Peyer's patch (tissue), 4 donors: Measurements from ENCODE around the gene ATP2C2. TPM values are rescaled to one million over a fixed set of nuclear protein-coding genes. Genes with fewer than 3 reads are reported as not detected.

ENCODE experiments used
- DNase-seq, 3 donors: peaks; one replicate each; pipeline ENCODE4 v3.0.0-alpha.2; 2017 to 2019
- H3K27ac ChIP-seq, 4 donors: fragments of 200-600 bp; sonication (generic); one replicate each; pipeline ENCODE4 v1.5.1; 2016 to 2019
- H3K27me3 ChIP-seq, 2 donors: fragments of 200-600 bp; sonication (generic); one replicate each; pipeline ENCODE4 v1.5.1; 2019
- H3K36me3 ChIP-seq, 3 donors: fragments of 200-600 bp; sonication (generic); one replicate each; pipeline ENCODE4 v1.5.1; 2016 to 2019
- H3K4me1 ChIP-seq, 4 donors: fragments of 200-600 bp; sonication (generic); one replicate each; pipeline ENCODE4 v1.5.1; 2016 to 2019
- H3K4me3 ChIP-seq, 4 donors: fragments of 200-600 bp; sonication (generic); 1 replicate in 3 of 4; 2 replicates in 1 of 4; pipeline ENCODE4 v1.5.1; 2016 to 2019; ENCODE audit warnings: mild to moderate bottlenecking in 1 of 4
- H3K9me3 ChIP-seq, 4 donors: fragments of 200-600 bp; sonication (generic); one replicate each; pipeline ENCODE4 v1.5.1; 2016 to 2019; ENCODE audit warnings: mild to moderate bottlenecking in 1 of 4
- POLR2A ChIP-seq, 2 donors: fragments of 450-650 bp; IDR thresholded peaks; one replicate each; pipeline ENCODE4 v1.5.1; 2017; ENCODE audit warnings: antibody characterized with exemption in 2 of 2, mild to moderate bottlenecking in 2 of 2, moderate library complexity in 2 of 2
- total RNA-seq, 4 donors: library from RNA; depleted of rRNA; stranded (reverse); fragments of >200 nt; gene quantifications; one replicate each; pipeline ENCODE4 v1.1.0, GENCODE V29; 2016
- TF ChIP-seq, protein P1 (sequence below), 6 experiments: fragments of 450-650 bp in 4 of 6; fragments of 200-600 bp in 2 of 6; sonication (generic) in 1 of 6; IDR thresholded peaks; one replicate each; pipeline ENCODE4 v1.5.1; 2017 to 2019; ENCODE audit warnings: antibody characterized with exemption in 6 of 6, mild to moderate bottlenecking in 3 of 6, moderate library complexity in 1 of 6

Gene ATP2C2
- total RNA-seq, 4 donors from 2014 or later, result 84.2 to 148 (median 115) TPM

DNA sequence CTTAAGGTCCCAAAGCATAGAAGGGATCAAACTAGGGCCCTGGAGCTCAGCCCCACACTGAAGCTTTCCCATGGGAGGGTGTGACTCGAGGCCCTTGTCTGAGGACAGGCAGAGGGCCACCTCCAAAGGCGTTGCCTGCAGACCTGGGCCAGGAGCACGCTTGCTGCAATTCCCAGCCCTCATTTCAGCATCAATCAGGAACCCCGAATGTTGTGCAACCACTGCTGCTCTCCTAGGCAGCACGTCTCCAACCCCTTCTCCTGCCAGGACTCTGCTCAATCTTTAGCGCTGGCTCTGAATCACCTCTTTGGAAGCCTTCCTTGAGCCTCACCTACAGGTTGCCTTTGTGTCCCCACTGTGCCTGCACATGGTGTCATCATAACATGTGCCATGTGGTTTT, 14.0 kb upstream of the ATP2C2 start:
- peak in 1 of 3 donors; percentile 19 for DNase-seq
- H3K27ac ChIP-seq, result no peak overlapping the region
- H3K36me3 ChIP-seq, result no peaks in the 10 kb centered on the region
- H3K27me3 ChIP-seq, result no peaks in the 10 kb centered on the region
- H3K4me1 ChIP-seq, result peaks cover 0 to 28% (median 0%) of the 10 kb centered on the region in 4 donors
- no peak for TF ChIP-seq POLR2A (IDR thresholded peaks at IDR 0.05)
- TF ChIP-seq, protein P1, sequence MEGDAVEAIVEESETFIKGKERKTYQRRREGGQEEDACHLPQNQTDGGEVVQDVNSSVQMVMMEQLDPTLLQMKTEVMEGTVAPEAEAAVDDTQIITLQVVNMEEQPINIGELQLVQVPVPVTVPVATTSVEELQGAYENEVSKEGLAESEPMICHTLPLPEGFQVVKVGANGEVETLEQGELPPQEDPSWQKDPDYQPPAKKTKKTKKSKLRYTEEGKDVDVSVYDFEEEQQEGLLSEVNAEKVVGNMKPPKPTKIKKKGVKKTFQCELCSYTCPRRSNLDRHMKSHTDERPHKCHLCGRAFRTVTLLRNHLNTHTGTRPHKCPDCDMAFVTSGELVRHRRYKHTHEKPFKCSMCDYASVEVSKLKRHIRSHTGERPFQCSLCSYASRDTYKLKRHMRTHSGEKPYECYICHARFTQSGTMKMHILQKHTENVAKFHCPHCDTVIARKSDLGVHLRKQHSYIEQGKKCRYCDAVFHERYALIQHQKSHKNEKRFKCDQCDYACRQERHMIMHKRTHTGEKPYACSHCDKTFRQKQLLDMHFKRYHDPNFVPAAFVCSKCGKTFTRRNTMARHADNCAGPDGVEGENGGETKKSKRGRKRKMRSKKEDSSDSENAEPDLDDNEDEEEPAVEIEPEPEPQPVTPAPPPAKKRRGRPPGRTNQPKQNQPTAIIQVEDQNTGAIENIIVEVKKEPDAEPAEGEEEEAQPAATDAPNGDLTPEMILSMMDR (IDR thresholded peaks at IDR 0.05), result no peak
- no peak overlapping the region for H3K4me3 ChIP-seq
- H3K9me3 ChIP-seq, result no peaks in the 10 kb centered on the region

DNA sequence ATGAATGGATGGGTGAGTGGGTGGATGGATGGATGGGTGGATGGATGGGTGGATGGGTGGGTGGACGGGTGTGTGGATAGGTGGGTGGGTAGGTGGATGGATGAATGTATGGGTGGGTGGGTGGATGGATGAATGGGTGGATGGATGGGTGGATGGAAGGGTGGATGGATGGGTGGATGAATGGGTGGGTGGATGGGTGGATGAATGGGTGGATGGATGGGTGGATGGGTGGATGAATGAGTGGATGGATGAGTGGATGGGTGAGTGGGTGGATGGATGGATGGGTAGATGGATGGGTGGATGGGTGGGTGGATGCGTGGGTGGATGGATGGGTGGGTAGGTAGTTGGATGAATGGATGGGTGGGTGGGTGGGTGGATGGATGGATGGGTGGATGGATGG, 13.2 kb upstream of the ATP2C2 start:
- no peak overlapping the region for H3K4me3 ChIP-seq
- peaks cover 0 to 32% (median 0%) of the 10 kb centered on the region in 4 donors for H3K4me1 ChIP-seq
- H3K27me3 ChIP-seq, result no peaks in the 10 kb centered on the region
- H3K27ac ChIP-seq, result no peak overlapping the region
- no peak for DNase-seq
- no peaks in the 10 kb centered on the region for H3K9me3 ChIP-seq
- no peaks in the 10 kb centered on the region for H3K36me3 ChIP-seq
- TF ChIP-seq, protein P1 (IDR thresholded peaks at IDR 0.05), result no peak
- TF ChIP-seq POLR2A (IDR thresholded peaks at IDR 0.05), result no peak

DNA sequence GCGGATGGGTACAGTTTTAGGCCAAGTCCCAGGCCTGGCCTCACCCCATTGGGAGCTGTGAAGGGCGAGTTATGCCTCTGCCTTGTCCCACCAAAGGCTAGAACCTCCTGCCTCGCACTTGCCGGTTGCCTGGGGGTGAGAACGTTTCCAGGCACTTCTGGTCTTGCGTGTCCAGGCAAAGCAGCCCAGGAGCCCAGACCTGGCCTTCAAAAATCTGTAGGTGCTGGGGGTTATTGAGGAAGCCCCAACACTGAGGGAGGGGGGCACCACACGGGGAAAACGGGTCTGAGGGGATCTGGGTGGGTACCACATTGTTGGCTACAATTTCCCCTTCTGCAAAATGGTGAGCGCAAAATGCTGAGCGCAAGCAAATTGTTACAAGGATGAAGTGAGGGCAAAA, 12.2 kb upstream of the ATP2C2 start:
- Histone ChIP-seq H3K27me3 (no peaks in the 10 kb centered on the region), H3K36me3 (no peaks in the 10 kb centered on the region), H3K27ac (no peak overlapping the region), H3K4me3 (no peak overlapping the region), H3K4me1 (peaks cover 0 to 28% (median 0%) of the 10 kb centered on the region in 4 donors), H3K9me3 (no peaks in the 10 kb centered on the region)
- DNase-seq, result no peak
- TF ChIP-seq, protein P1 (IDR thresholded peaks at IDR 0.05), result no peak
- TF ChIP-seq POLR2A (IDR thresholded peaks at IDR 0.05), result no peak

DNA sequence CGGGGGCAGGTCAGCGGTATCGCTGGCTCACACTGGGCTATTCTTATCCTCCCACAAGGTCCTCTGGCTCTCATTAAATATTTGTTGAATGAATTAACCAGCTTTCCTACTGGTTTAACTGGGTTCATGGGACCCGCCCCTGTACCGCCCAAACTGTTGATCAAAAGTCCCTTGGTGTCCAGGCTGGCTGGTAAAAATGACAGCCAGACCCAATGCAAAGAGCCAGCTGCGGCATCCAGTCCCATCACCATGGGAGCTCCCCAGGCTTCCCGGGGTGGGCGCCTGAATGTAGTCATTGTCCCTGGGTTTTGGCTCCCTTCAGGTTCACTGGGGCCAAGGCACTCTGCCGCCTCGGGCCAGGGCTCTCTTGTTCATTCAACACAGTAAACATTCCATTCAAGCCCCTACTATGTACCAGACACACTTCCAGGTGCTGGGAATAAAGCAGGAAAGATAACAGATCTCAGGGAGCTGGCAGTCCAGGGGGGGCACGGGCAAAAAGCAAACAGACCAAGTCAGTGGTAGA, 11.7 kb upstream of the ATP2C2 start:
- Histone ChIP-seq H3K27ac (no peak overlapping the region), H3K4me3 (no peak overlapping the region), H3K9me3 (no peaks in the 10 kb centered on the region), H3K27me3 (no peaks in the 10 kb centered on the region), H3K36me3 (no peaks in the 10 kb centered on the region), H3K4me1 (peaks cover 0 to 24% (median 0%) of the 10 kb centered on the region in 4 donors)
- TF ChIP-seq, protein P1 (IDR thresholded peaks at IDR 0.05), result no peak
- TF ChIP-seq POLR2A (IDR thresholded peaks at IDR 0.05), result no peak
- no peak for DNase-seq

DNA sequence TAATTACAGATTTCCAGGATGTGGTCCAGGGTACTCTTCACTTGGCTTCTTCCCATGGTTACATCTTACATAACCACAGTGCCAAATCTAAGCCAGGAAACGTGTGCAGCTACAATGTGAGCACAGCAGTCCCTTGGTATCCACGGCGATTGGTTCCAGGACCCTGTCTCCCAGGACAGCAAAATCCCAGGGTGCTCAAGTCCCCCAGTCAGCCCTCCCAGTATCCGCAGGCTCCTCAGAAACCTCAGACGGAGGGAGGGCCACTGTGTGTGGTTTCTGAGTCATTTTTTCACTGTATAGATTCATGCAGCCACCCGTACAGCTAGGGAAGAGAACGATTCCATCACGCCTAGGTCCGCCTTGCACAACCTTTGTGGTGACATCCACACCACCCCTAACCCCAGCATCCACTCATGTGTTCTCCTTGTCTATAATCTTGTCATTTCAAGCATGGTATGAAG, 11.1 kb upstream of the ATP2C2 start:
- Histone ChIP-seq H3K27me3 (no peaks in the 10 kb centered on the region), H3K9me3 (no peaks in the 10 kb centered on the region), H3K4me1 (peaks cover 0 to 25% (median 0%) of the 10 kb centered on the region in 4 donors), H3K27ac (no peak overlapping the region), H3K36me3 (no peaks in the 10 kb centered on the region), H3K4me3 (no peak overlapping the region)
- no peak for TF ChIP-seq POLR2A (IDR thresholded peaks at IDR 0.05)
- TF ChIP-seq, protein P1 (IDR thresholded peaks at IDR 0.05), result no peak
- no peak for DNase-seq
